Subcutaneous adipose tissue (tissue), 4 donors: ENCODE measurements around the gene PHACTR4. TPM values are rescaled to one million over a fixed set of nuclear protein-coding genes. Genes with fewer than 3 reads are reported as not detected.

ENCODE experiments used
- CTCF ChIP-seq: fragments of 450-650 bp; IDR thresholded peaks from one replicate; pipeline ENCODE4 v1.5.1; 2016; ENCODE audit warnings: low read depth, mild to moderate bottlenecking, control low read depth, antibody characterized with exemption, moderate library complexity
- total RNA-seq, 4 donors: library from RNA; depleted of rRNA; stranded (reverse); fragments of >200 nt; gene quantifications; one replicate each; pipeline ENCODE4 v1.1.0, GENCODE V29; 2016

Gene PHACTR4
- total RNA-seq, 4 donors from 2014 or later = 15.4 to 24.9 (median 19.1) TPM

- no peak for TF ChIP-seq CTCF
These were observed 132.4 kb downstream of the PHACTR4 start for GRCh38 chr1:28501925-28502324.

GRCh38 chr1:28503117-28503516, 133.6 kb downstream of the PHACTR4 start:
- TF ChIP-seq CTCF = no peak

GRCh38 chr1:28505406-28506187, 136.1 kb downstream of the PHACTR4 start, which contains the start of gene RCC1:
Gene RCC1, plus strand, starts transcription at chr1:28506043. Its CDS starts 23,824 bp downstream, at chr1:28529867.
- TF ChIP-seq CTCF = no peak

GRCh38 chr1:28506907-28507246, 137.3 kb downstream of the PHACTR4 start:
- no peak for TF ChIP-seq CTCF

GRCh38 chr1:28507247-28507645, 137.7 kb downstream of the PHACTR4 start:
- no peak for TF ChIP-seq CTCF

- TF ChIP-seq CTCF = no peak
These were observed 138.3 kb downstream of the PHACTR4 start for GRCh38 chr1:28507646-28508434.

- TF ChIP-seq CTCF = no peak
These were observed 138.9 kb downstream of the PHACTR4 start for GRCh38 chr1:28508435-28508754.
